ENCODE data around the gene KLHDC8A. TPM values are rescaled to one million over a fixed set of nuclear protein-coding genes. Genes with fewer than 3 reads are reported as not detected.

KLHDC8A gene
- polyA plus RNA-seq, 1 experiment = not detected

GRCh38 chr1:205380882-205381281 lies 24.2 kb upstream of the KLHDC8A start:
- POLR2A ChIA-PET = no interaction called here
- Histone ChIP-seq H3K27me3 (ENCODE audit: control insufficient read depth, insufficient read depth, low read length) (peaks cover 9% of the 10 kb centered on the region), H3K4me3 (ENCODE audit: low read depth, low read length) (no peak overlapping the region), H3K36me3 (ENCODE audit: control insufficient read depth, insufficient read depth, low read length) (no peaks in the 10 kb centered on the region)
- DNase-seq (ENCODE audit: low read depth) = no peak
- TF ChIP-seq CTCF (IDR thresholded peaks at IDR 0.05; ENCODE audit: insufficient read depth, low read depth, low read length) = no peak
- CTCF ChIA-PET = interaction anchor here (0.8 to 2.3 kb wide), 5 partner anchors 11 to 108 kb away, joined by 3 to 5 read pairs (median 4); no protein-coding TSS in a partner anchor

- DNase-seq (ENCODE audit: low read depth) = no peak
- H3K4me3 ChIP-seq (ENCODE audit: low read depth, low read length) = no peak overlapping the region
- CTCF ChIA-PET = no interaction called here
- H3K27me3 ChIP-seq (ENCODE audit: control insufficient read depth, insufficient read depth, low read length) = peaks cover 5% of the 10 kb centered on the region; the same call in 1 of the 2 replicates
- no peaks in the 10 kb centered on the region for H3K36me3 ChIP-seq (ENCODE audit: control insufficient read depth, insufficient read depth, low read length)
- TF ChIP-seq CTCF (IDR thresholded peaks at IDR 0.05; ENCODE audit: insufficient read depth, low read depth, low read length) = no peak
- POLR2A ChIA-PET = no interaction called here
These were observed 22.3 kb upstream of the KLHDC8A start for GRCh38 chr1:205379056-205379455.

GRCh38 chr1:205377355-205377754 lies 20.6 kb upstream of the KLHDC8A start:
- ChIA-PET CTCF (interaction anchor here (1.5 to 4.4 kb wide), 2 partner anchors 13 to 23 kb away, joined by 3 to 19 read pairs; no protein-coding TSS in a partner anchor), POLR2A (no interaction called here)
- H3K4me3 ChIP-seq (ENCODE audit: low read depth, low read length) = no peak overlapping the region
- TF ChIP-seq CTCF (IDR thresholded peaks at IDR 0.05; ENCODE audit: insufficient read depth, low read depth, low read length) = no peak
- DNase-seq (ENCODE audit: low read depth) = no peak
- no peaks in the 10 kb centered on the region for H3K36me3 ChIP-seq (ENCODE audit: control insufficient read depth, insufficient read depth, low read length)
- peaks cover 5% of the 10 kb centered on the region; the same call in 1 of the 2 replicates for H3K27me3 ChIP-seq (ENCODE audit: control insufficient read depth, insufficient read depth, low read length)

GRCh38 chr1:205376739-205377138 lies 20.0 kb upstream of the KLHDC8A start:
- peaks cover 5% of the 10 kb centered on the region; the same call in 1 of the 2 replicates for H3K27me3 ChIP-seq (ENCODE audit: control insufficient read depth, insufficient read depth, low read length)
- ChIA-PET CTCF (interaction anchor here (1.0 to 4.4 kb wide), 5 partner anchors 14 to 152 kb away, joined by 3 to 19 read pairs (median 3); no protein-coding TSS in a partner anchor), POLR2A (interaction anchor here (0.7 kb wide), 1 partner anchor 161 kb away, joined by 3 read pairs; no protein-coding TSS in a partner anchor)
- H3K36me3 ChIP-seq (ENCODE audit: control insufficient read depth, insufficient read depth, low read length) = no peaks in the 10 kb centered on the region
- H3K4me3 ChIP-seq (ENCODE audit: low read depth, low read length) = no peak overlapping the region
- DNase-seq (ENCODE audit: low read depth) = no peak
- no peak for TF ChIP-seq CTCF (IDR thresholded peaks at IDR 0.05; ENCODE audit: insufficient read depth, low read depth, low read length)

GRCh38 chr1:205375835-205376545 lies 19.3 kb upstream of the KLHDC8A start:
- TF ChIP-seq CTCF (IDR thresholded peaks at IDR 0.05; ENCODE audit: insufficient read depth, low read depth, low read length) = 0 out of 2 replicates have a peak, but pooled peaks have one; percentile 3
- peak; percentile 10 for DNase-seq (ENCODE audit: low read depth)
- no peak overlapping the region for H3K4me3 ChIP-seq (ENCODE audit: low read depth, low read length)
- no peaks in the 10 kb centered on the region for H3K36me3 ChIP-seq (ENCODE audit: control insufficient read depth, insufficient read depth, low read length)
- H3K27me3 ChIP-seq (ENCODE audit: control insufficient read depth, insufficient read depth, low read length) = peaks cover 3% of the 10 kb centered on the region; the same call in 1 of the 2 replicates
- CTCF ChIA-PET = interaction anchor here (0.7 to 4.4 kb wide), 7 partner anchors 15 to 153 kb away, joined by 3 to 19 read pairs (median 3); no protein-coding TSS in a partner anchor
- POLR2A ChIA-PET = interaction anchor here (0.7 kb wide), 1 partner anchor 162 kb away, joined by 3 read pairs; no protein-coding TSS in a partner anchor
